H1 (cell line): Measurements from ENCODE around the gene CALD1. TPM values are rescaled to one million over a fixed set of nuclear protein-coding genes. Genes with fewer than 3 reads are reported as not detected.

Source experiments
- CTCF ChIA-PET: fragments of 300-600 bp; sonication (Branson Sonifier 250); formaldehyde crosslinking; loops from one replicate; lab custom pipeline; 2021; ENCODE audit not compliant: partially characterized antibody; lab: Charles Lee
- POLR2A ChIA-PET: fragments of 300-600 bp; sonication (Branson Sonifier 250); formaldehyde crosslinking; loops from one replicate; lab custom pipeline; 2021; ENCODE audit warnings: inconsistent platforms; ENCODE audit not compliant: partially characterized antibody; lab: Charles Lee
- DNase-seq, 2 experiments: peaks; one replicate each; pipeline versions ENCODE4 v3.0.0 to v3.0.0-alpha.2; 2010 to 2022; ENCODE audit warnings: low spot score in 2 of 2, low read depth in 1 of 2, mixed read lengths in 1 of 2
- FAIRE-seq: peaks from 2 replicates; lab custom pipeline; 2011; peaks lifted over from hg19 to GRCh38; lab: Jason Lieb, UNC
- H2AFZ ChIP-seq: 2 replicates; pipeline ENCODE4 v1.8.1; 2012; ENCODE audit warnings: low read length, inconsistent platforms
- H2AK5ac ChIP-seq: 2 replicates; pipeline ENCODE4 v1.6.1; 2013; ENCODE audit warnings: low read depth, low read length
- H2BK120ac ChIP-seq: replicated peaks from 2 replicates; pipeline ENCODE3; 2013; ENCODE audit warnings: low read depth, low read length, inconsistent platforms
- H2BK12ac ChIP-seq: 2 replicates; pipeline ENCODE4 v1.6.1; 2013; ENCODE audit warnings: low read depth, low read length
- H2BK15ac ChIP-seq: 2 replicates; pipeline ENCODE4 v1.6.1; 2013; ENCODE audit warnings: low read length
- H2BK20ac ChIP-seq: 2 replicates; pipeline ENCODE4 v1.6.1; 2013; ENCODE audit warnings: low read length
- H2BK5ac ChIP-seq: 2 replicates; pipeline ENCODE4 v1.6.1; 2013; ENCODE audit warnings: low read depth, low read length
- H3K14ac ChIP-seq: 2 replicates; pipeline ENCODE4 v1.6.1; 2013; ENCODE audit warnings: inconsistent platforms; ENCODE audit not compliant: insufficient read length
- H3K18ac ChIP-seq: 2 replicates; pipeline ENCODE4 v1.6.1; 2013; ENCODE audit warnings: low read length; ENCODE audit errors: extremely low read depth
- H3K23ac ChIP-seq: 2 replicates; pipeline ENCODE4 v1.6.1; 2013; ENCODE audit warnings: inconsistent platforms; ENCODE audit not compliant: insufficient read length
- H3K23me2 ChIP-seq: 2 replicates; pipeline ENCODE4 v1.6.1; 2013; ENCODE audit warnings: low read depth, low read length
- H3K27ac ChIP-seq: 2 replicates; pipeline ENCODE4 v1.6.1; 2011; ENCODE audit warnings: low read depth, low read length, inconsistent platforms
- H3K27me3 ChIP-seq, 4 experiments: replicated peaks in 1 of 4; 1 replicate in 1 of 4; 2 replicates in 3 of 4; pipeline versions ENCODE4 v1.6.1 to v1.8.1; 2011 to 2013; ENCODE audit warnings: low read length in 3 of 4, mild to moderate bottlenecking in 3 of 4, inconsistent platforms in 2 of 4, mixed read lengths in 2 of 4, moderate library complexity in 1 of 4; ENCODE audit not compliant: control insufficient read depth in 3 of 4, insufficient read depth in 3 of 4; ENCODE audit errors: extremely low read depth in 1 of 4
- H3K36me3 ChIP-seq, 4 experiments: 2 replicates each; pipeline versions ENCODE4 v1.6.1 to v1.8.1; 2011 to 2013; ENCODE audit warnings: mild to moderate bottlenecking in 4 of 4, low read length in 3 of 4, moderate library complexity in 2 of 4, control low read depth in 1 of 4, inconsistent platforms in 1 of 4; ENCODE audit not compliant: insufficient read depth in 4 of 4, control insufficient read depth in 2 of 4
- H3K4ac ChIP-seq: replicated peaks from 2 replicates; pipeline ENCODE3; 2013; ENCODE audit warnings: low read length, low read depth, mixed read lengths, inconsistent platforms; ENCODE audit not compliant: insufficient read length
- H3K4me1 ChIP-seq, 4 experiments: replicated peaks in 1 of 4; 1 replicate in 1 of 4; 2 replicates in 3 of 4; pipeline versions ENCODE4 v1.6.1 to v1.8.1; 2011 to 2013; ENCODE audit warnings: low read length in 3 of 4, inconsistent platforms in 2 of 4, mixed read lengths in 1 of 4; ENCODE audit not compliant: insufficient read depth in 4 of 4, control insufficient read depth in 3 of 4
- H3K4me2 ChIP-seq, 2 experiments: 2 replicates each; pipeline versions ENCODE4 v1.6.1 to v1.8.1; 2011 to 2013; ENCODE audit warnings: low read depth in 2 of 2, low read length in 2 of 2, control low read depth in 1 of 2, inconsistent platforms in 1 of 2, mild to moderate bottlenecking in 1 of 2; ENCODE audit not compliant: insufficient read depth in 1 of 2
- H3K4me3 ChIP-seq, 4 experiments: fragments of 200-600, 300-600 bp in 1 of 4; sonication (generic), shearing (Covaris generic), sonication (Bioruptor Twin) in 1 of 4; 2 replicates each; pipeline versions ENCODE4 v1.5.1 to v1.8.1; 2011 to 2016; ENCODE audit warnings: low read length in 4 of 4, low read depth in 3 of 4, control low read depth in 2 of 4, inconsistent platforms in 2 of 4, mild to moderate bottlenecking in 2 of 4, mixed read lengths in 1 of 4, moderate library complexity in 1 of 4; ENCODE audit not compliant: insufficient read depth in 2 of 4; ENCODE audit errors: extremely low read depth in 1 of 4
- H3K56ac ChIP-seq: replicated peaks from 2 replicates; pipeline ENCODE3; 2013; ENCODE audit warnings: low read depth, mild to moderate bottlenecking, mixed read lengths, low read length, inconsistent platforms; ENCODE audit not compliant: insufficient read length
- H3K79me1 ChIP-seq: 2 replicates; pipeline ENCODE4 v1.6.1; 2013; ENCODE audit warnings: low read depth, low read length, control low read depth
- H3K79me2 ChIP-seq, 2 experiments: 2 replicates each; pipeline versions ENCODE4 v1.6.1 to v1.8.1; 2012 to 2013; ENCODE audit warnings: low read length in 2 of 2, mild to moderate bottlenecking in 2 of 2, inconsistent platforms in 1 of 2; ENCODE audit not compliant: insufficient read depth in 2 of 2, control insufficient read depth in 1 of 2
- H3K9ac ChIP-seq, 4 experiments: replicated peaks in 1 of 4; 1 replicate in 1 of 4; 2 replicates in 3 of 4; pipeline versions ENCODE4 v1.6.1 to v1.8.1; 2011 to 2013; ENCODE audit warnings: low read depth in 3 of 4, low read length in 3 of 4, control low read depth in 2 of 4, mild to moderate bottlenecking in 2 of 4, moderate library complexity in 2 of 4, inconsistent platforms in 1 of 4; ENCODE audit errors: extremely low read depth in 1 of 4
- H3K9me3 ChIP-seq, 2 experiments: 2 replicates each; pipeline versions ENCODE4 v1.6.1 to v1.8.1; 2012 to 2013; ENCODE audit warnings: mild to moderate bottlenecking in 2 of 2, moderate library complexity in 2 of 2, control low read depth in 1 of 2, inconsistent platforms in 1 of 2, low read depth in 1 of 2, low read length in 1 of 2, mixed read lengths in 1 of 2; ENCODE audit not compliant: insufficient read depth in 2 of 2
- H4K20me1 ChIP-seq, 2 experiments: replicated peaks in 1 of 2; 2 replicates each; pipeline versions ENCODE3 to v1.8.1; 2011 to 2013; ENCODE audit warnings: inconsistent platforms in 2 of 2, low read length in 2 of 2, mild to moderate bottlenecking in 1 of 2; ENCODE audit not compliant: insufficient read depth in 2 of 2, control insufficient read depth in 1 of 2
- H4K5ac ChIP-seq: 2 replicates; pipeline ENCODE4 v1.6.1; 2013; ENCODE audit warnings: low read length, low read depth, mixed read lengths, inconsistent platforms; ENCODE audit not compliant: insufficient read length
- H4K8ac ChIP-seq: 2 replicates; pipeline ENCODE4 v1.8.0; 2013; ENCODE audit warnings: mild to moderate bottlenecking, moderate library complexity, low read length, inconsistent platforms; ENCODE audit not compliant: insufficient read depth; ENCODE audit errors: extremely low read depth
- H4K91ac ChIP-seq: replicated peaks from 2 replicates; pipeline ENCODE3; 2013; ENCODE audit warnings: low read length, mixed read lengths, inconsistent platforms; ENCODE audit not compliant: insufficient read length
- CBX5 ChIP-seq: fragments of 300-800, 300-1000 bp; sonication (generic); IDR thresholded peaks from 2 replicates; pipeline ENCODE4 v1.7.1; 2016; ENCODE audit warnings: antibody characterized with exemption, low read length, low read depth
- CHD2 ChIP-seq: IDR thresholded peaks from 2 replicates; pipeline ENCODE4 v1.6.1; 2012; ENCODE audit warnings: low read length, improper control_type of control experiment
- E2F6 ChIP-seq: IDR thresholded peaks from 2 replicates; pipeline ENCODE4 v1.6.1; 2012; ENCODE audit warnings: inconsistent platforms
- EZH2 ChIP-seq: fragments of 200-600 bp; sonication (generic); IDR thresholded peaks from 2 replicates; pipeline ENCODE4 v1.7.1; 2012; ENCODE audit warnings: low read depth, mild to moderate bottlenecking, moderate library complexity, low read length, inconsistent platforms; ENCODE audit not compliant: severe bottlenecking
- GABPA ChIP-seq: IDR thresholded peaks from 2 replicates; pipeline ENCODE4 v1.6.1; 2011; ENCODE audit warnings: mild to moderate bottlenecking, low read length, moderate library complexity, borderline replicate concordance; ENCODE audit not compliant: insufficient read depth
- GTF2F1 ChIP-seq: IDR thresholded peaks from 2 replicates; pipeline ENCODE4 v1.6.1; 2012; ENCODE audit warnings: low read depth, low read length, improper control_type of control experiment, borderline replicate concordance
- HDAC6 ChIP-seq: IDR thresholded peaks from one replicate; pipeline ENCODE4 v1.7.1; 2012; ENCODE audit warnings: low read depth, mild to moderate bottlenecking, inconsistent platforms, low read length, moderate library complexity
- JUND ChIP-seq: IDR thresholded peaks from 2 replicates; pipeline ENCODE4 v1.6.1; 2011; ENCODE audit warnings: mild to moderate bottlenecking, improper control_type of control experiment, low read length
- KDM1A ChIP-seq: fragments of 200-600, 300-600 bp; sonication (generic); IDR thresholded peaks from 2 replicates; pipeline ENCODE4 v1.7.1; 2016; ENCODE audit warnings: mild to moderate bottlenecking, low read length, borderline replicate concordance
- POU5F1 ChIP-seq: IDR thresholded peaks from 2 replicates; pipeline ENCODE4 v1.6.1; 2011; ENCODE audit warnings: low read depth, mild to moderate bottlenecking, low read length, moderate library complexity
- RFX5 ChIP-seq: IDR thresholded peaks from 2 replicates; pipeline ENCODE4 v1.6.1; 2011; ENCODE audit warnings: low read depth, low read length, improper control_type of control experiment, borderline replicate concordance
- SP4 ChIP-seq: IDR thresholded peaks from 2 replicates; pipeline ENCODE4 v1.6.1; 2012; ENCODE audit warnings: low read length, inconsistent platforms
- ZNF274 ChIP-seq: IDR thresholded peaks from 2 replicates; pipeline ENCODE4 v1.7.0; 2012; ENCODE audit warnings: low read length, borderline replicate concordance; ENCODE audit errors: extremely low read depth
- WGBS, 2 experiments: shearing (Covaris generic) in 1 of 2; methylation state at CpG; one replicate each; pipeline versions ENCODE4 v1.1.6 to v1.1.7; 2013 to 2015; ENCODE audit warnings: low lambda C conversion rate in 2 of 2, mixed read lengths in 2 of 2, inconsistent platforms in 1 of 2, low coverage in 1 of 2, missing lambda C conversion rate in 1 of 2; ENCODE audit not compliant: insufficient replicate concordance in 2 of 2, insufficient coverage in 1 of 2, insufficient read length in 1 of 2; ENCODE audit errors: extremely low coverage in 1 of 2, missing lambda C conversion rate in 1 of 2; 5-methylcytosine and 5-hydroxymethylcytosine counted together
- polyA plus RNA-seq, 7 experiments: library from polyadenylated mRNA; depleted of rRNA in 3 of 7; stranded (reverse) in 5 of 7; unstranded in 2 of 7; fragments of >200 nt in 5 of 7; fragments of 200-250 nt in 2 of 7; gene quantifications; 1 replicate in 5 of 7; 2 replicates in 1 of 7; 4 replicates in 1 of 7; pipeline versions ENCODE4 v1.2.1 to v1.2.3, GENCODE V29; 2011 to 2013; ENCODE audit warnings: missing spikeins in 2 of 7, mixed read lengths in 2 of 7
- total RNA-seq: library from RNA; stranded (reverse); fragmentation: NEBNext Ultra II Directional; extraction: Animal tissue kit (Norgen Biotek cat#: 25700); gene quantifications from 2 replicates; pipeline ENCODE4 v1.2.1, GENCODE V29; 2021
- TF ChIP-seq, protein P1 (sequence below): IDR thresholded peaks from 2 replicates; pipeline ENCODE4 v1.6.1; 2011; ENCODE audit warnings: low read depth, mild to moderate bottlenecking, low read length; ENCODE audit not compliant: insufficient read depth

CALD1 gene
- total and polyA plus RNA-seq, 2 of the 8 experiments (the other 6 are each of a cell fraction or from before 2014, with no cell fraction given) = 34.3 to 177 TPM

DNA sequence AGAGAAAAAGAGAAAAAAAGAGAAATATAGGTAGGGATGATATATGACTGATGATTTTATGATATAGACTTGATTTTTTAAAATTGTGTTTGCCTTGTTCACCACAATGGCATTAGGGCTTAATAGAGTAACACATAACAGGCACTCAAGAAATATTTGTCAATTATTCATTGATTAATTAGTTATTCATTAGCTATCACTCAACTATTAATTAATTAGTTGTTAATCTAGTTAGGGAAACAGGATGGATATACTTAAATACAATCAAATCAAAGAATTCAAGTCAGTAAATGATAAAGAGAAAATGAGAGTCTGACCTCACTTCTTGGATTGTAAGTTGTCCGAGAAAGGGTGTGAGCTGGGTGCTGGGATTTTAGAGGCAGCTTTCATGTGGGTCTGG lies 15.1 kb upstream of the CALD1 start:
- Histone ChIP-seq H3K56ac (no peak overlapping the region), H2AK5ac (no peak overlapping the region), H3K14ac (no peak overlapping the region), H3K4me3 (no peak overlapping the region), H2BK120ac (no peak overlapping the region), H3K79me2 (no peaks in the 10 kb centered on the region), H3K9ac (no peak overlapping the region), H3K36me3 (no peaks in the 10 kb centered on the region), H2BK20ac (no peak overlapping the region), H4K91ac (no peak overlapping the region), H2BK5ac (no peak overlapping the region), H2AFZ (no peak overlapping the region), H4K8ac (no peak overlapping the region), H3K27ac (no peak overlapping the region), H2BK12ac (no peak overlapping the region), H3K4me2 (no peak overlapping the region), H3K9me3 (no peaks in the 10 kb centered on the region), H3K23ac (no peak overlapping the region), H3K79me1 (no peaks in the 10 kb centered on the region), H3K18ac (no peak overlapping the region), H4K20me1 (no peaks in the 10 kb centered on the region), H3K4ac (no peak overlapping the region), H3K23me2 (0 out of 2 replicates have a peak, but pooled peaks cover 2% of the 10 kb centered on the region), H4K5ac (no peak overlapping the region), H2BK15ac (no peak overlapping the region), H3K27me3 (no peaks in the 10 kb centered on the region; a peak in 1 of 7 replicates), H3K4me1 (no peaks in the 10 kb centered on the region)
- ChIA-PET CTCF (interaction anchor here (1.0 to 1.5 kb wide), 4 partner anchors 10 to 119 kb away, joined by 3 to 7 read pairs (median 4); no protein-coding TSS in a partner anchor), POLR2A (no interaction called here)
- 94% methylated on average over 1 of the region's 1 CpG; no CpG with 5 or more reads in 1 of the 2 experiments for WGBS, 2 experiments
- FAIRE-seq (no peak), DNase-seq (no peak)
- TF ChIP-seq EZH2 (no peak), CBX5 (no peak), GTF2F1 (no peak), KDM1A (no peak), POU5F1 (no peak), JUND (no peak), RFX5 (no peak), GABPA (no peak), ZNF274 (no peak), SP4 (no peak), E2F6 (no peak), HDAC6 (no peak), CHD2 (no peak)
- TF ChIP-seq, protein P1, sequence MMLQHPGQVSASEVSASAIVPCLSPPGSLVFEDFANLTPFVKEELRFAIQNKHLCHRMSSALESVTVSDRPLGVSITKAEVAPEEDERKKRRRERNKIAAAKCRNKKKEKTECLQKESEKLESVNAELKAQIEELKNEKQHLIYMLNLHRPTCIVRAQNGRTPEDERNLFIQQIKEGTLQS = no peak
